HG03460 (cell line): ENCODE data around the gene FRYL.

ENCODE experiments used
- ATAC-seq: cut with Tn5 transposase; IDR thresholded peaks from one replicate; pipeline ENCODE4 v1.9.1; 2021; ENCODE audit not compliant: unreplicated experiment

FRYL gene

DNA sequence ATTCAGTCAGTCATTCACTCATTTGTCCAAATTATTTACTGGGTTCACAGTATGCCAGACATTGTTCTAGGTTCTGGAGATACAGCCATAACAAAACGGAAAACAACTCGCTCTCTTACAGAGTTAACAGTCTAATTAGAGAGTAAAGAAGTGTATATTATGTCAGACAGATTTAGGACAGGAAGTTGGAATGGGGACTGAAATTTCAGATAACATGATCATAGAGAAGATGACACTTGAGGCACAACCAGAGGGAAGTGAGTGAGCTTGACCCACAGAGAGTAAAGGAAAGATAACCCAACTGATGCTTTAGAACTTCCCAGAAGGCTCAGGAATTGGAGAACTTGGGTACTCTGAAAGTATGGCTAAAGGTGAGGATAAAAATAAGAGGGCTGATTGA is 150.6 kb downstream of the FRYL start:
- no peak for ATAC-seq

DNA sequence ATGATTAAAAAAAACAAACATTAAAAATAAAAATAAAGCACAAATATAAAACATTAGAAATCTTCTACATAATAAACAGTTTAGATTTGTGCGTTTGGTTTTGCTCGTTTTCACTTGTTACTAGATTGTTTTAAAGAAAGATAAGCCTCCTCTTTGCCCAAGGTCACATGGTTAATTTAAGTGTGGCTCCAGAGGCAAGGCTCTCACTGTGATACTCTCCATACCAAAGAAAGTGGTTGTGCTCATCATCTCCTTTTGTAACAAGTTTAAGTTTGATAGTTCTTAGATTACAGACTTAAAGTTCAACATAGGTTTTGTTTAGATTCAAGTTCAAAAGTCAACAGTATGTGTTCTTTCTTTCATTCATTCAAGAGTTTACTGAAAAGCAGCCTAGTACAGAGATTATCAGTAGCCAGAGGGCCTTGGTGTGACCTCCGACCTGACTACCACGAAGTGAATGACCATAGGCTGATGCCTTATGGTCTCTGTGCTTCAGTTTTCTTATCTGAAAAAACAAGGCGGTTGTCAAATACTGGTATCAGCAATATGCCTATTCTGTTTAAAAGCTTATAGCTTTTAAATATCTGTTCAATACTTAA is 156.8 kb downstream of the FRYL start:
- ATAC-seq: no peak

DNA sequence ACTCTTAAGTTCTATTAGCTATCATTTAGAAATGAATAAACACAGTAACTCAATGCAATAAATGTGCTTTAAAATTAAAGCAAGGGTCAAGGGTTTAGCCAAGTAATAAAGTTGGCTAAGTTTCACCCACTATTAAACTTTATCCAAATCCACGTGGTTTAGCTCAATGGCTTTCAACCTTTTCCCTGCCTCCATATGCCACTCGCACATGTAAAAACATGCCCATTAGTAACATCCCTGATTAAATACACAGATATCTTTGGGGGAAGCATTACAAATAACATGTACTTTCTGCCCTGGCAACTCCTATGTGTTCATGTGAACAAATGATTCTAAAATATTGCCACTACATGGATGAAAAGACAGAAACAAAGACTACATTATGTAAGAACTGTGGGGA is 159.2 kb downstream of the FRYL start:
- no peak for ATAC-seq

DNA sequence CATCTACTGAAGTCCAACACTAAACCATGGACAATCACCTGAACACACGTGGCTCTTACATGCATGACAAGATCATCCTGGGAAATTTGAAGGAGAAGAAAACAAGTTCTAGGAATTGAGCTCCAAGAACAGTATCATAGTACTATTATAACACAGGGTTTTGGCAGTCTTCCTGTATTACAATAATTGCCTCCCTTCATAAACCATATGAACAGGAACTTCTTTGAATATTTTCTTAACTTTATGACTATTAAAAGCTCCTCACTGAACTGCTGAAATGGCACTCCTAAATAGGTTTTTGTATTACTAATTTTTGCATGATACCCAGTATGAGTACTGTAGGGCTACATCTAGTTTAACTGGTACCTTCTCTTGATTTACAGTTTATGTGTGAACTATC is 160.0 kb downstream of the FRYL start:
- ATAC-seq: no peak

DNA sequence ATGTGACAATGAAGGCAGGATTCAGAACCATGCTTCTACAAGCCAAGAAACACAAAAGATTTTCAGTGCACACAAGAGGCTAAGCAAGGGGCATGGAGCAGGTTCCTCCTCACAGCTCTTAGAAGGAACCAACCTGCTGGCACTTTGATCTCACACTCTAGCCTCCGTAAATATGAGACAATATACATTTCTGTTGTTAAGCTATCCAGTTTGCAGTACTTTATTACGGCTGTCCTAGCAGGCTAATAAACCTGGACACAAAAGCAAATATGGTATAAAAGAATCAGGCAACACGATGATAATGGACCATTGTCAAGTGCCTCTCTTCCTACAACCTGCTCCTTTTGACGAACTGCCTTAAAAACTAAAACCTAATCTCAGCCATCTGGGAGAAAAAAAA is 175.6 kb downstream of the FRYL start:
- no peak for ATAC-seq

DNA sequence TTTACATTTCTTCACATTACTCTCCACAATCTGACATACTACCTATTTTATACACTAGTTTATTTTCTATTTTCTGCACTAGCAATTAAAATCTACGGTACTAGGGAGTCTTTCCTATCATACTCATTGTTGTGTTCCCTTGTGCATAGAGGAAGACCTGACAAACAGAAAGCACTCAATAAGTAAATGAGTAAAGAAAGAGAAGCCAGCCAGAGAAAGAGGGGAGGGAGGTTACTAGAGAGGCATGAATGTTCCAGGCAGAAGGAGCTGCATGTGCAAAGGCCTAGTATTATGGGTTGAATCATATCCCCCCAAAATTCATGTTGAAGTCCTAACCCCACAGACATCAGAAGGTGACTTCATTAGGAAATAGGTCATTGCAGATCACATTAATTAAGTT is 176.0 kb downstream of the FRYL start:
- ATAC-seq: no peak

DNA sequence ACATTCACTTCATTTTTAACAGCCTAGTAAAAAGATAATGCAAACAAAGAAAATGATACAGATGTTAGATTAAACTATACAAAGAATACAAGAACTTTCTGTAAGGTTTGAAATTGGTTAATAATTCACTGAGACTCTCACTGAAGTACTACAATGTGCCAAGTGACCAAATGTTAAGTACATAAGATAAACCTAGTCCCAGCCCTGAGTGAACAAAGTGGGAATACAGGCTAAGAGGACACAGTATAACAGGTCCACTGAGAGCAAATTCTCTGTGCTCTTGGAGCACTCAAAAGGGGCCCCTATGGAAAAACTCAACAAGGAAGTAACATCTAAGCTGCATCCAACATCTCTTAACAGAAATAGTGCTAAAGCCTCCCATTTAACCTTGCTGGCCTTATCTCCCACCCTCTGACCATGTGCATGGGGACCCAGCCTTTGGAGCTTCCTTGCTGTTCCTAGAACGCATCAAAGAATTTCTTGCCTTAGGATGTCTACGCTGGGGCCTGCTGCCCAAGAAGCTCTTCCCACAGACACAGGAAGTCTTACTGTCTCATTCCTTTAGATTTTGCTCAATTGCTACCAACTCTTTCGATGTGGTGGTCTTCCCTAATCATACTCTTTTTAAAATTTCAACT is 176.6 kb downstream of the FRYL start:
- ATAC-seq: no peak

DNA sequence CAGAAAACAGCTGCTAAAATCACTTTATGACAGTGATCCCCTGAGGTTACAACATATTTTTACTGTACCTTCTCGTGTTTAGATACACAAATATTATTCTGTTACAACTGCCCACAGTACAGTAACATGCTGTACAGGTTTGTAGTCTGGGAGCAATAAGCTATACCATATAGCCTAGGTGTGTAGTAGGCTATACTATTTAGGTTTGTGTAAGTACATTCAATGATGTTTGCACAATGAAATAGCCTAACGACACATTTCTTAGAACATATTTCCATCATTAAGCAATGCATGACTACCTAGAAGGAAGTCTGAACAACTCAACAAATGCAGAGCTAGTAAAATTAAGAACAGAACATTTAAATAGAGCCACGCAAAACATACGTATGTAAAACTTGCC is 177.3 kb downstream of the FRYL start:
- no peak for ATAC-seq

DNA sequence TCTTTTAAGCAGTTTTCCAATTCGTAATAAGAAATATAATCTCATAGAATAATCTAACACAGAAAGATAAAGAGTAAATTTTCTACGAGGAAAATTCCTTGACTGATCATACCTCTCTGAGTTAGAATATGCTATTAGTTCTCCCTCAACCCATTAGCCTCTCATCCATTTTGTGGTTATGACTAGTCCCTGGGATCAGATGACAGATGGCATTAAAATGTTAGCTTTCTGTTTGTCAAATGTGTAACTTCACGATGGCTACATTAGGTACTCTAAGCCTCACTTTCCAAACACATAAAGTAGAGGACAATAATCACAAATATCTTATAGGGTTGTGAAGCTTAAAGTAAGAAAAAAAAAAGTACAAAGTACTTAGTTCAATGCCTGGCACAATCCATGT is 177.9 kb downstream of the FRYL start:
- no peak for ATAC-seq

DNA sequence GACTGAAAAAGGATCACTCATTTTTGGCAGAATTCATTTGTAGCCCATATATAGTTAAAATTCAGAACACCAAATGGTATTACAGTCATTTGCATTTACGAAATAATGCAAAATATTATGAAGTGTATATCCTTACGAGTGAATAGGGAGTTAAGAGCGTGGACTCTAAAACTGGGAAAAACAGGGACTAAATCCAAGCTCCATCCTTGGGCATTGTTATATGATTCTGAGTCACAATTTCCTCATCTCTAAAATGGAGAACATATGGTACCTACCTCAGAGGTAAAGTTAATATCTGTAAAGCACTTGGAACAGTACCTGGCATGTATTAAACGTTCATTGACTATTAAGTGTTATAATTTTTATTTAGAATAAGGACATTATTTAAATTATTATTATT is 183.7 kb downstream of the FRYL start:
- ATAC-seq: no peak

DNA sequence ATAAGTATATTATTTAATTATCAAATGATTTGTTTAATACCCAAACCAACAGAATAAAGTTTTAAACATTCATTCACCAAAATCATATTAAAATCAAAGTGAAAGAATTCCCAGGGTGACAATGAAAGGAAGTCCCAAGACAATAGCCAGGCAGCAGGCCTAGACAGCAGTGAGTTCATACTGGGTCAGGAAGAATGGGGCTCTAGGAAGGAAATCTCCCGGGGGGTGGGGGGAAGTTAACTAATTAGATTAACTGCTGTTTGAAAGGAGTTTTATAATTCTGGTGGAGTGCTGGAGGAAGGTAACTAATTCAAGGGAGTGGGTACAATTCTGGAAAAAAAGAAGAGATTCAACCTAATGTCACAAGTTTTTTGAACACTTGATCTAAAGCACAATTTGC is 185.9 kb downstream of the FRYL start:
- no peak for ATAC-seq

DNA sequence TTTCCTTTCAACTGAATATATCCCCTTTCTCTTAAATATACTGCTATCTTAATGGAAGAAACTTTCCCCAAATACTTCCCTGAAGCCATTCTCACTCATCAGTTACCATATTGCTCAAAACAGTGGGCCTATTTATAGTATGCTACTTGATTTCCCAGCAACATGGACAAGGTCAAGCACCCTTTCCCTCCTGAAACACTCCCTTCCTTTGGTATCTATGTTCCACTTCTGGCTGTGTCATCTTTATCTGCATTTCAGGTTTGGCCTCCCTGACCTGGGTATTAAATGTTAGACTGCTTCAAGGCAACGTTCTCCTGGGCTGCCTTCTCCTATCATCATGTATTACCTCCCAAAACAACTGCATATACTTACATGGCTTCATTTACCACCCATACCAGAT is 188.7 kb downstream of the FRYL start:
- no peak for ATAC-seq

DNA sequence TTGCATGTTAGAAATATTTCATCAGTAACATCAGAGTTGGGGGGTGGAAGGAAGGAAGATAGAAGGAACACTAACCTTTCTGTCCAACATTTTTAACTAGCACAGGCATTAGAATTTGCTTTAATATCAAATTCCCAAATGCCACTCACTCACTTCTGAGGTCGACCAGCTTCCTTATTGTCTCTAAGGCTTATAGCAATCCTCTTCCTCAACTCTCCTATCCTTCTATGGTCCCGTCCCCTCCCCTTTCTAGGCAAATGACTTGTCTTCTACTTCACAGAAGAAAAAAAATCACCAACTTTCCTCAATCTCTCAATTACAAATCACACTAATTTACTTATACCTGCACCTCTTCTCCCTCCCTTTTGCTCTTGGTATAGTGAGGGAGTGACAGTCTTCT is 189.2 kb downstream of the FRYL start:
- ATAC-seq: no peak

DNA sequence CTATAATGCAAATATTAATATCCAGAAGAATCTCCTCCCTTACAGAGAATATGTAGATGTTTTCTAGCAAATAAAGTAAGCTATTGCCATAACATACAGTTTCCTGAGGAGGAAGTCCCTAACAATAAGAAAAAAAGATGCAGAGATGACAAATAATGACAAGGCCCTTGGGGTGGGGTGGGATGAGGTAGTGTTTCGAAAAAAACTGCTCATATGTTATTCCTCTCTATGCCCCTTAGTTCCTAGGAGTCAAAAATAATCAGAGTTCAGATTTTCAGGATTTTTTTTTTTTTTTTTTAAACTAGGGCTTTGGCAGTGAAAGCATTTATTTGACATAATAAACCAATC is 191.0 kb downstream of the FRYL start:
- ATAC-seq: no peak

DNA sequence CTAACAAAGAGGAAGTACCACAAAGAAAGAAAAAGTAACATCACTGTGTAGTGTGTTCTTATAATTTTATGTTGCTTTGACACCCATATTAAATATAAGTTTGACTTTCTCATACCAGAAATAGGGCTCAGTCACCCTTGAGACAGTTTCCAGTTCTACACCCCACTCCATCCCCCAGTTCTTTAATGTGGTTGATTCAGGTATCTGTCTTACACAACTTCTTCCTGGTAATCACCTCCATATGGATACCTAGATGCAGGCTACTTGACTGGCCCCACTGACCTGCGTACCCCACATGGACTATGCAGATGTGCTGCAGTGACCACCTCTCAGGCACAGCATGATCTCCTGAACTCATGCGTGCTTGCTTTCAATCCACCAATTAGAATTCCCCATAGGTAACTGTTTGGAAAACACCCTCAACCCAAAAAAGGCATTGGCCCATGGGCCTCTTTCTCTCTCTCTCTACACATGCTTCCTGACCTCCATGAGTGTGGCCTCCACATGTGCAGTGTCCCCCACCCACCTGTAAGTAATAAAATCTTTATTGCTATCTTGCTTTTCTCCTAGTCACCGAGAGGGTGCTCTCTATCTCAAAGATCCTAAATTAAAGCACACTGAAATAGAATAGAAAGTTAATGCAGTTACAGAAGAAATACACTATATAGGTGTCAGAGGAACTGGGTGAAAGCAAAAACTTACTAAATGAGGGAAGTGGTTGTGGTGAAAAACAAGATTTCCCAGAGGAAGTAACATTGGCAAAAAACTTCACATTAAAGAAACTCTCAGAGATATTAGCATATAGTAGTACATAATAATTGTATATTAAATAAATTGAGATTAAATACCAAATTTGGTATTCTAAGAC is 191.6 kb downstream of the FRYL start:
- no peak for ATAC-seq

DNA sequence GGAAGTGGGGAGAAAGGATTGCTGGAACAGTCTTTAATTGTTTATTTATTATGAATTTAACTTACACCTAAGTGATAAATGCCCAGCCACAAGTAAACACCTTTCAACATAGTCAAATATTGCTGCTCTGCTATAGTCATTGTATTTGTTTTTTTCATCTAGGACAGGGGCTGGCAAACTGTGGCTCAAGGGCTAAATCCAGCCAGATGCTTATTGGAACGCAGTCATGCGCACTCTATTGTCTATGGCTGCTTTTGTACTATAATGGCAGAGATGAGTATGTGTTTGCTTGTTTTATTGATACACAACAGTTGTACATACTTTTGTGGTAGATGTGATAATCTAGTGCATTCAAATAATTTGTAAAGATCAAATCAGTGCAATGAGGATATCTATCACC is 194.7 kb downstream of the FRYL start:
- no peak for ATAC-seq

DNA sequence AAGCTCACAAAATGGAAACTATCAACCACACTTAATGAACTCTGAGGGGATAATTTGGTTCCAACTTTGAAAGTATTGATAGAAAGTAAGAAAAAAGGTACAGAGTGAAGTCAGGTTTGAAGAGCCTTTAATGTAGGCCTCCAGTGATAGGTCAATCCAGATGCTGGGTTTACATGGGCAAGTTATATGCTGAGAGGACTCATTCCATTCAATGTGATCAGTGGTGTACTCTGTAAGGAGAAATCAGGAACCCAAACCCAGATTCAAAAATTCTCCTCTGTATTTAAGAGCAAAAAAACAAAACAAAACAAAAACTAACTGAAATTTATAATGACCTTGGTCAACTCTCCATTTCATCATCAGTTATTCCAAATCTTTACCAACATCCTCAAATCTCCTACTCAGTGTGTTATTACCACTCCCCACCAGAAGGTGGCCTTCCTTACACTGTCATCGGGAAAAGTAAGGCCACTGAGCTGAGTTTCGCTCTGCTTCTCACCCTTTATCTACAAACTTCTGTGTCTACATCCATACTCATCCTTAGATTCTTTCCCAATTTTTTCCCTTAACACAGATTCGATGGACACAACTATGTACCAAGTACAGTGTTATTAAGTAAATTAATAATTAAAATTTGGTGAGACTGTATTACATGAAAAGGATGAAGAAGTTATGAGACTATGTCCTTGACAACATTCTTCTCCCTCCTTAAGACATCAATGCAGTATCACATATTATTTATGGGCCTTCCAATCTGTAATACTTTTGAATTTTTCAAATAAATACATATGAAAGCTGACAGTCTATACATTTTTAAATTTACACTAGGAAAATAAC is 201.7 kb downstream of the FRYL start:
- peak; percentile 64 for ATAC-seq

DNA sequence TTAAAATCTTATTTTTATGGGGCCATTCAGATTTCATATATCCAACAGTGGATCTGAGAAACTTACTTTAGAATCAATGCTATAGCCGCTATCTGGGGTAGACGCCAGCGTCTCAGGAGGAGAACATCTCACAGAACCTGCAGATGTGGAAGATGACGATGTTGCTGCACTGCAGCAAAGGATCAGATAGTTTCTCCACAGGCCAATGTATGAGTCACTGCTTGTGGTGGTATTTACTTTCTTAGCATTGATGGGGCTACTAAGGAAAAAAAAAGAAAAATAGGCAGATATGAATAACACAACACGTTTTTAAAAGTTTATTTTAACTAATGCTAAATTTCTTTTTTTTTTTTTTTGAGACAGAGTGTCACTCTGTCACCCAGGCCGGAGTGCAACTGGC is 204.1 kb downstream of the FRYL start:
- no peak for ATAC-seq

DNA sequence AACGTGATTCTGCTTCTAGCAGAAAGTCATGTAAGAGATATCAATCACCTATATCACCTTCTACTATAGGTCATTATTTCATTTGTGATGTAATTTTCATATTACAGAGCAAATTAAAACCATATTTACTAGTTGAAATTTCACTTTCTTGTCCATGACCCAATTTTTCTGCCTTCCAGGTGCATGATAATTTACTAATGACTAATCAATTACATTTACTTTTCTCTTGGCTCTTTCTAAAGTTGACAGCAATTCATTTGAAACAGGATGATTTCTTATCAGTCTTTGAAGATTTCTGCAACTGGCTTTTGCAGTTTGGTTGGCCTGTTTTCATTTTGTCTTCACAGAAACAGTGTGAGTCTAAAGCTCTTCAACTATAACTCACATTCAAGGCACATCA is 208.6 kb downstream of the FRYL start:
- ATAC-seq: no peak

DNA sequence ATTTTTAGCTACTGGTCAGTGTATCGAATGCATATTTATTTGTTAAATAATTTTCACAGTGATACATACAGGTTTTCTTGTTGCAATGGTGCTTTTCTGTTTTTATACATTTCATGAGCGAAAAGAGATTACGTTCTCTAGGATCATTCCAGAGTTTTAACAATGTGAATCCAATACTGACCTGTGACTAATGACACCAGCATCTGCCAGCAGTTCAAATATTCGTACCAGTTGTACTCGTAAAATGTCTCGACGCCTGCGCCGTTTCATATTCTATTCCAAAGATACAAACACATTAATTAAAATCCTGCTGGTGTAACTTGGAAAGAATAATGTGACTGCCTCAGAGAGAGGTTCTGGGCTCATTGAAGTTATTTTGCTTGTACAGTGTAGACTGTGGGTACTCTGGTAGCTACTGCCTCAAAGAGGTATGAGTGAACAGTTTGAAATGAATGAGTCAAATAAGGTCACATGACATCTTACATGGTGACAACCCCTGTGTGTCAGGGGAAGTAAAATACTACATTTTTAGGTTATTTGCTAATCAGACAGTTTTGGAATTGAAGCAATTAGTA is 209.3 kb downstream of the FRYL start:
- no peak for ATAC-seq

DNA sequence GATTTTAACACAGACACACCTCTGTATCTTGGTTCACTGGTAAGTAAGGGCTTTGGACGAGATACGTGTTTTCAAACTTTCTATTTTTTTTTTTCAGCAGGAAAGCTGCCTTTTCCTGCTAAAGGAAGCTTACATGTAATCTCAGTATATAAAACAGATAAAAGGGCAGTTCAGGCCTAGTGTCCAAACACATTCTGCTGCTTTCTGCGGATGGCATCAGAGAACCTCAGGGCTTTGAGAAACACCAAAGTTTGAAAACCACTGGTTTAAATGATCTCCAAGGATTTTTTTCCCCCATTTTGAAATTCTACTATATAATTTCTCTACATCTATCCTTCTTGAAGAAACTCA is 214.1 kb downstream of the FRYL start:
- no peak for ATAC-seq
